WI38 (cell line): ENCODE measurements around the gene SSRP1.

Source experiments
- H3K4me3 ChIP-seq: 2 replicates; pipeline ENCODE4 v1.5.1; 2011; ENCODE audit warnings: low read depth, mild to moderate bottlenecking, control low read depth, low read length
- TF ChIP-seq, protein P1 (sequence below): IDR thresholded peaks from 2 replicates; pipeline ENCODE4 v1.5.1; 2012; ENCODE audit warnings: low read depth, mild to moderate bottlenecking, control low read depth, low read length

The SSRP1 gene

DNA sequence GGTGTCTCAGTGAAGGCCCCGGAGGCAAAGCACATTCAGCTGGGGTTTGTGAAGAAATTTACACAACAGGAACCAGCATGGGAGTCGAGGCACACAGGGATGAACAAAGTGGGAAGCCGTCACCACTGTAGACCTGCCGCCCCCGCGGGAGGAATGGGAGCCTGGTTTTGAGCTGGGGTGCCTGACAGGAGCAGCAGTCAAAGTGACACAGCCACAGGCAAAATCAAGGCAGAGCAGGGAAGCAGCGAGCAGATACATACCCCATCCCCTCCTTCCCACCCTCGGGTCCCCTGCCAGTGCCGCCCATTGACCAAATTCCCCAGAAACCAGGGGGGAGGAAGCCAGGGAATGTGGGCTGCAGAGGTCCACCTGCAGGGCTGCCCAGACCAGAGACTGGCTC is 23.3 kb upstream of the SSRP1 start:
- no peak overlapping the region for H3K4me3 ChIP-seq
- TF ChIP-seq, protein P1, sequence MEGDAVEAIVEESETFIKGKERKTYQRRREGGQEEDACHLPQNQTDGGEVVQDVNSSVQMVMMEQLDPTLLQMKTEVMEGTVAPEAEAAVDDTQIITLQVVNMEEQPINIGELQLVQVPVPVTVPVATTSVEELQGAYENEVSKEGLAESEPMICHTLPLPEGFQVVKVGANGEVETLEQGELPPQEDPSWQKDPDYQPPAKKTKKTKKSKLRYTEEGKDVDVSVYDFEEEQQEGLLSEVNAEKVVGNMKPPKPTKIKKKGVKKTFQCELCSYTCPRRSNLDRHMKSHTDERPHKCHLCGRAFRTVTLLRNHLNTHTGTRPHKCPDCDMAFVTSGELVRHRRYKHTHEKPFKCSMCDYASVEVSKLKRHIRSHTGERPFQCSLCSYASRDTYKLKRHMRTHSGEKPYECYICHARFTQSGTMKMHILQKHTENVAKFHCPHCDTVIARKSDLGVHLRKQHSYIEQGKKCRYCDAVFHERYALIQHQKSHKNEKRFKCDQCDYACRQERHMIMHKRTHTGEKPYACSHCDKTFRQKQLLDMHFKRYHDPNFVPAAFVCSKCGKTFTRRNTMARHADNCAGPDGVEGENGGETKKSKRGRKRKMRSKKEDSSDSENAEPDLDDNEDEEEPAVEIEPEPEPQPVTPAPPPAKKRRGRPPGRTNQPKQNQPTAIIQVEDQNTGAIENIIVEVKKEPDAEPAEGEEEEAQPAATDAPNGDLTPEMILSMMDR, result no peak

DNA sequence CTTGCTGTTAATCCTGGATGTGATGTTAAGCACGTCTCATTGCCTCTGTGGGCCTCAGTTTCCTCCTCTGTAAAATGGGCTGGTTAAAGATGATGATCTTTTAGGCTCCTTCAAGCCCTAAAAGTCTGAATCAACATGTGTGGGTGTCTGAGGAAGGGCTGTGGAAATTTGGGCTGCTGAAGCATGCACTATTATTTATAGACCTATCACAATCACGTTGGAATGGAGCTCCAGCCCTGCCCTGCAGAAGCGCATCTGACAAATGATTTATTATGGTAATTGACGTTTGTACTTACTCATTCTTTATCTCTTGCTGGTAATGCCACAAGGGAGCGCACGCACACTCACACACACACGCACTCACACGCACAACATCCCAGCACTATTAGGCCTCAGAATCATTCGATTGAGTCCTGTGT is 22.9 kb upstream of the SSRP1 start:
- TF ChIP-seq, protein P1, result no peak
- H3K4me3 ChIP-seq, result no peak overlapping the region

DNA sequence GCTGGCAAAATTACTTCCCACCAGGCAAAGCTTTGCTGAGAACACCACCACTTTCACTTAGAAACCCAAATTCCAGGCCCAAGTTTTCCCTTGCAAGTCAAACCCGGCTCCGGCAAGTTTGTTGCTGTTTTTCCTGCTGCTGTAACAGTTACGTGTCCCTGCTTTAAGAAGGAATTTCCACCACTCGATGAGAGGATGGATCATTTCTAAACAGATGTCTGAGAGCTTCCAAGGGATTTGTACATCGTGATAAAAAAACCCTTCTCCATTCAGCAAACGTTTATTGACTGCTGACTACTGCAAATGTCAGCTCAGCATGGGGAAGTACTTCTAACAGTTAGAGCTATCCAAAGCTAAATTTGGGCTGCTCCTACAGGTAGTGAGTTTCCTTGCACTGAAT is 22.2 kb upstream of the SSRP1 start:
- H3K4me3 ChIP-seq, result no peak overlapping the region
- TF ChIP-seq, protein P1, result no peak

DNA sequence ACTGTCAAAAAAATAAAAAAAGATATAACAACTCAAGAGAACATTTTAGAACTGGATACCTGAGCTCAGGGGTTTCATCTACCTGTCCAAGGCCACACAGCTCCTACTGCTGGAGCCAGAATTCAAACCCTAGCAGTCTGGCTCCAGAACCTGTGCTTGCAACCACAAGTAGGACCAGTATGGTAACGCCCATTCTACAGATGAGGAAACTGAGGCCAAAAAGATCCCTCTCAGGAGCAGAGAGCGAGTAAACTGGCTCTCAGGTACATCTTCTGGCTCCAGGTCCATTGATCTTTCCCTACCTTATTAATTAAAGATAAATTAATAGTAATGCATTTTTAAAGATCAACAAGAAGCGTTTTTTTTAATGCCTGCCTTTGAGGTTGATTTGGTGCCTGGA is 21.6 kb upstream of the SSRP1 start:
- TF ChIP-seq, protein P1, result no peak
- no peak overlapping the region for H3K4me3 ChIP-seq

DNA sequence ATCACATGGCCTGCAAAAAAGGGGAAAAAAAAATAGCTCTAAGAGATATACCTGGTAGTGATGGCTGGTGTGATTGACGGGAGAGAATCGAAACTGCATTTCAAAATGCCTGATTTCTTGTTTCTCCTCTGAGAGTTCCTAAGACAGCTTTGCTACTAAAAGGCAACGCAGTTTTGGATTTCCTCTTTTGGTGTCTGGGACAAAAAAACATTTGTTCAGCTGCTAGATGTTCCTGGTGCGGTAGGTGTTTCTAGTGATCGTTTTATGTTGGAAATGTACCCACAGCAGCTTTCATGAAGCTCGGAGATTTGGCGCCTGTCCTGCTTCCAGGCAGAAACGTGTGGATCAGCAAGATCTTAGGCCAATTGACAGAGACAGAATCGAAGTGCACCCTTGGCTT is 20.6 kb upstream of the SSRP1 start:
- TF ChIP-seq, protein P1, result no peak

DNA sequence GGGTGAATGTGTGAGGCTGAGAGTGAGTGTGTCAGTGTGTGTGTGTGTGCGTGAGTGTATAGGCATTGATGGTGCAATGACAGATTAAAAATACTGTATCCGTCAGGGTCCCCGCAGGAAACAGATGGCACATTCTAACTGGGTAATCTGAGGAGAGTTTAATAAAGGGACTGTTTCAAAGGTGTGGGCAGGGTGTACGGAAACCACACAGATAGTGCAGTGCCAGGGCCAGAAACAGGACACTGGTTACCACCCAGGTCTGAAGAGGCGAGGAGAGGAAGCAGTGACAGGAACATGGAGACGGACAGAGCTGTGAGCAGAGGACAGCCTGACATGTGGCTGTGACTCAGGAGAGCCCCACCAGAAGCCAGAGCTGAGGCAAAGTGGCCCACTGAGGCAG is 19.0 kb upstream of the SSRP1 start:
- H3K4me3 ChIP-seq, result no peak overlapping the region

More for the DNA sequence above, 20.6 kb upstream of the SSRP1 start:
- H3K4me3 ChIP-seq, result no peak overlapping the region

DNA sequence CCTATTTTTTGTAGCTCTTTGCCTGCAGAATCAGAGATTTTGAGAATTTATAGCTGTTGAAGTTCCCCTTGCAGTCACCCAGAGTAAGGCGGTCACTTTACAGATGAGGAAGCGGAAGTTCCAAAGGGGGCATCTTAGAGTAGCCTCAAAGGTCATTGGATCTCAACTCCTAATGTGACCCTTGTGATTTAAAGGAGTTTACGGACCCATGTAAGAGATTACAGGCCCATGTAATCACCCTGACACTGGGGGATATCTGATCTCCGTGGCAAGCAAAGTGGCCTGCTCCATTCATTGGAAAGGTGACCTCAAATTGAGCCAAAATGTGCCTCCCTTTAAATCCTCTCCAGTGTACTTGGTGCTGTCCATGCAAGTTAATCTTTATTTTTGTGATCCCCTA is 18.2 kb upstream of the SSRP1 start:
- no peak overlapping the region for H3K4me3 ChIP-seq
- TF ChIP-seq, protein P1, result no peak

More for the DNA sequence above, 19.0 kb upstream of the SSRP1 start:
- TF ChIP-seq, protein P1, result no peak
